H1 (cell line): ENCODE results near the gene ALDH5A1. TPM values are rescaled to one million over a fixed set of nuclear protein-coding genes. Genes with fewer than 3 reads are reported as not detected.

ENCODE experiments used
- CTCF ChIA-PET: fragments of 300-600 bp; sonication (Branson Sonifier 250); formaldehyde crosslinking; loops from one replicate; lab custom pipeline; 2021; ENCODE audit not compliant: partially characterized antibody; lab: Charles Lee
- POLR2A ChIA-PET: fragments of 300-600 bp; sonication (Branson Sonifier 250); formaldehyde crosslinking; loops from one replicate; lab custom pipeline; 2021; ENCODE audit warnings: inconsistent platforms; ENCODE audit not compliant: partially characterized antibody; lab: Charles Lee
- DNase-seq, 2 experiments: peaks; one replicate each; pipeline versions ENCODE4 v3.0.0 to v3.0.0-alpha.2; 2010 to 2022; ENCODE audit warnings: low spot score in 2 of 2, low read depth in 1 of 2, mixed read lengths in 1 of 2
- FAIRE-seq: peaks from 2 replicates; lab custom pipeline; 2011; peaks lifted over from hg19 to GRCh38; lab: Jason Lieb, UNC
- H2AFZ ChIP-seq: 2 replicates; pipeline ENCODE4 v1.8.1; 2012; ENCODE audit warnings: low read length, inconsistent platforms
- H2AK5ac ChIP-seq: 2 replicates; pipeline ENCODE4 v1.6.1; 2013; ENCODE audit warnings: low read depth, low read length
- H2BK120ac ChIP-seq: replicated peaks from 2 replicates; pipeline ENCODE3; 2013; ENCODE audit warnings: low read depth, low read length, inconsistent platforms
- H2BK12ac ChIP-seq: 2 replicates; pipeline ENCODE4 v1.6.1; 2013; ENCODE audit warnings: low read depth, low read length
- H2BK15ac ChIP-seq: 2 replicates; pipeline ENCODE4 v1.6.1; 2013; ENCODE audit warnings: low read length
- H2BK20ac ChIP-seq: 2 replicates; pipeline ENCODE4 v1.6.1; 2013; ENCODE audit warnings: low read length
- H2BK5ac ChIP-seq: 2 replicates; pipeline ENCODE4 v1.6.1; 2013; ENCODE audit warnings: low read depth, low read length
- H3K14ac ChIP-seq: 2 replicates; pipeline ENCODE4 v1.6.1; 2013; ENCODE audit warnings: inconsistent platforms; ENCODE audit not compliant: insufficient read length
- H3K18ac ChIP-seq: 2 replicates; pipeline ENCODE4 v1.6.1; 2013; ENCODE audit warnings: low read length; ENCODE audit errors: extremely low read depth
- H3K23ac ChIP-seq: 2 replicates; pipeline ENCODE4 v1.6.1; 2013; ENCODE audit warnings: inconsistent platforms; ENCODE audit not compliant: insufficient read length
- H3K23me2 ChIP-seq: 2 replicates; pipeline ENCODE4 v1.6.1; 2013; ENCODE audit warnings: low read depth, low read length
- H3K27ac ChIP-seq: 2 replicates; pipeline ENCODE4 v1.6.1; 2011; ENCODE audit warnings: low read depth, low read length, inconsistent platforms
- H3K27me3 ChIP-seq, 4 experiments: replicated peaks in 1 of 4; 1 replicate in 1 of 4; 2 replicates in 3 of 4; pipeline versions ENCODE4 v1.6.1 to v1.8.1; 2011 to 2013; ENCODE audit warnings: low read length in 3 of 4, mild to moderate bottlenecking in 3 of 4, inconsistent platforms in 2 of 4, mixed read lengths in 2 of 4, moderate library complexity in 1 of 4; ENCODE audit not compliant: control insufficient read depth in 3 of 4, insufficient read depth in 3 of 4; ENCODE audit errors: extremely low read depth in 1 of 4
- H3K36me3 ChIP-seq, 4 experiments: 2 replicates each; pipeline versions ENCODE4 v1.6.1 to v1.8.1; 2011 to 2013; ENCODE audit warnings: mild to moderate bottlenecking in 4 of 4, low read length in 3 of 4, moderate library complexity in 2 of 4, control low read depth in 1 of 4, inconsistent platforms in 1 of 4; ENCODE audit not compliant: insufficient read depth in 4 of 4, control insufficient read depth in 2 of 4
- H3K4ac ChIP-seq: replicated peaks from 2 replicates; pipeline ENCODE3; 2013; ENCODE audit warnings: low read length, low read depth, mixed read lengths, inconsistent platforms; ENCODE audit not compliant: insufficient read length
- H3K4me1 ChIP-seq, 4 experiments: replicated peaks in 1 of 4; 1 replicate in 1 of 4; 2 replicates in 3 of 4; pipeline versions ENCODE4 v1.6.1 to v1.8.1; 2011 to 2013; ENCODE audit warnings: low read length in 3 of 4, inconsistent platforms in 2 of 4, mixed read lengths in 1 of 4; ENCODE audit not compliant: insufficient read depth in 4 of 4, control insufficient read depth in 3 of 4
- H3K4me2 ChIP-seq, 2 experiments: 2 replicates each; pipeline versions ENCODE4 v1.6.1 to v1.8.1; 2011 to 2013; ENCODE audit warnings: low read depth in 2 of 2, low read length in 2 of 2, control low read depth in 1 of 2, inconsistent platforms in 1 of 2, mild to moderate bottlenecking in 1 of 2; ENCODE audit not compliant: insufficient read depth in 1 of 2
- H3K4me3 ChIP-seq, 4 experiments: fragments of 200-600, 300-600 bp in 1 of 4; sonication (generic), shearing (Covaris generic), sonication (Bioruptor Twin) in 1 of 4; 2 replicates each; pipeline versions ENCODE4 v1.5.1 to v1.8.1; 2011 to 2016; ENCODE audit warnings: low read length in 4 of 4, low read depth in 3 of 4, control low read depth in 2 of 4, inconsistent platforms in 2 of 4, mild to moderate bottlenecking in 2 of 4, mixed read lengths in 1 of 4, moderate library complexity in 1 of 4; ENCODE audit not compliant: insufficient read depth in 2 of 4; ENCODE audit errors: extremely low read depth in 1 of 4
- H3K56ac ChIP-seq: replicated peaks from 2 replicates; pipeline ENCODE3; 2013; ENCODE audit warnings: low read depth, mild to moderate bottlenecking, mixed read lengths, low read length, inconsistent platforms; ENCODE audit not compliant: insufficient read length
- H3K79me1 ChIP-seq: 2 replicates; pipeline ENCODE4 v1.6.1; 2013; ENCODE audit warnings: low read depth, low read length, control low read depth
- H3K79me2 ChIP-seq, 2 experiments: 2 replicates each; pipeline versions ENCODE4 v1.6.1 to v1.8.1; 2012 to 2013; ENCODE audit warnings: low read length in 2 of 2, mild to moderate bottlenecking in 2 of 2, inconsistent platforms in 1 of 2; ENCODE audit not compliant: insufficient read depth in 2 of 2, control insufficient read depth in 1 of 2
- H3K9ac ChIP-seq, 4 experiments: replicated peaks in 1 of 4; 1 replicate in 1 of 4; 2 replicates in 3 of 4; pipeline versions ENCODE4 v1.6.1 to v1.8.1; 2011 to 2013; ENCODE audit warnings: low read depth in 3 of 4, low read length in 3 of 4, control low read depth in 2 of 4, mild to moderate bottlenecking in 2 of 4, moderate library complexity in 2 of 4, inconsistent platforms in 1 of 4; ENCODE audit errors: extremely low read depth in 1 of 4
- H3K9me3 ChIP-seq, 2 experiments: 2 replicates each; pipeline versions ENCODE4 v1.6.1 to v1.8.1; 2012 to 2013; ENCODE audit warnings: mild to moderate bottlenecking in 2 of 2, moderate library complexity in 2 of 2, control low read depth in 1 of 2, inconsistent platforms in 1 of 2, low read depth in 1 of 2, low read length in 1 of 2, mixed read lengths in 1 of 2; ENCODE audit not compliant: insufficient read depth in 2 of 2
- H4K20me1 ChIP-seq, 2 experiments: replicated peaks in 1 of 2; 2 replicates each; pipeline versions ENCODE3 to v1.8.1; 2011 to 2013; ENCODE audit warnings: inconsistent platforms in 2 of 2, low read length in 2 of 2, mild to moderate bottlenecking in 1 of 2; ENCODE audit not compliant: insufficient read depth in 2 of 2, control insufficient read depth in 1 of 2
- H4K5ac ChIP-seq: 2 replicates; pipeline ENCODE4 v1.6.1; 2013; ENCODE audit warnings: low read length, low read depth, mixed read lengths, inconsistent platforms; ENCODE audit not compliant: insufficient read length
- H4K8ac ChIP-seq: 2 replicates; pipeline ENCODE4 v1.8.0; 2013; ENCODE audit warnings: mild to moderate bottlenecking, moderate library complexity, low read length, inconsistent platforms; ENCODE audit not compliant: insufficient read depth; ENCODE audit errors: extremely low read depth
- H4K91ac ChIP-seq: replicated peaks from 2 replicates; pipeline ENCODE3; 2013; ENCODE audit warnings: low read length, mixed read lengths, inconsistent platforms; ENCODE audit not compliant: insufficient read length
- BCL11A ChIP-seq, 2 experiments: IDR thresholded peaks; one replicate each; pipeline ENCODE4 v1.6.1; 2011; ENCODE audit warnings: low read depth in 2 of 2, low read length in 2 of 2, mild to moderate bottlenecking in 2 of 2
- WGBS, 2 experiments: shearing (Covaris generic) in 1 of 2; methylation state at CpG; one replicate each; pipeline versions ENCODE4 v1.1.6 to v1.1.7; 2013 to 2015; ENCODE audit warnings: low lambda C conversion rate in 2 of 2, mixed read lengths in 2 of 2, inconsistent platforms in 1 of 2, low coverage in 1 of 2, missing lambda C conversion rate in 1 of 2; ENCODE audit not compliant: insufficient replicate concordance in 2 of 2, insufficient coverage in 1 of 2, insufficient read length in 1 of 2; ENCODE audit errors: extremely low coverage in 1 of 2, missing lambda C conversion rate in 1 of 2; 5-methylcytosine and 5-hydroxymethylcytosine counted together
- polyA plus RNA-seq, 7 experiments: library from polyadenylated mRNA; depleted of rRNA in 3 of 7; stranded (reverse) in 5 of 7; unstranded in 2 of 7; fragments of >200 nt in 5 of 7; fragments of 200-250 nt in 2 of 7; gene quantifications; 1 replicate in 5 of 7; 2 replicates in 1 of 7; 4 replicates in 1 of 7; pipeline versions ENCODE4 v1.2.1 to v1.2.3, GENCODE V29; 2011 to 2013; ENCODE audit warnings: missing spikeins in 2 of 7, mixed read lengths in 2 of 7
- total RNA-seq: library from RNA; stranded (reverse); fragmentation: NEBNext Ultra II Directional; extraction: Animal tissue kit (Norgen Biotek cat#: 25700); gene quantifications from 2 replicates; pipeline ENCODE4 v1.2.1, GENCODE V29; 2021

ALDH5A1 gene
- total and polyA plus RNA-seq, 2 of the 8 experiments (the other 6 are each of a cell fraction or from before 2014, with no cell fraction given) = 1.5 to 2.4 TPM

DNA sequence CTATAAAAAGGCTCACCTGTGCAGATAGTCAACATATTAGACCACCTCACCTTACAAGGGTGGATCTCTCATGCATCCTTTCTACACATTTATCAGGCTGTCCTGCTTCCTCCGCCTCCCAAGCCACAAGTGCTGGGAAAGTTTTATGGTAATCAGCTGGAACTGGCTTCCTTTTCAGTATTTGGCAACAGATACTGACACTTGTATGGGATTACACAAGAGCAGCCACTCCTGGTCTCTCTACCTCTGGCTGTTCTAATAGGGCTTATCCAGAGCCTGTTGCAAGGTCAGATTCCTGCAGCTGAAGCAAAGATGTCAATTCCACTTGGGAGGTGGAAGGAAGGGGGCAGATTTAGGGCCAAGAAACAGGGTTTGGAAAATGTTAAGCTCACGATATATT lies 4.9 kb upstream of the ALDH5A1 start:
- H2BK20ac ChIP-seq = no peak overlapping the region
- no peaks in the 10 kb centered on the region for H3K79me1 ChIP-seq
- H2BK5ac ChIP-seq = no peak overlapping the region
- 85% methylated on average over 2 of the region's 2 CpGs; no CpG with 5 or more reads in 1 of the 2 experiments for WGBS, 2 experiments
- peaks cover 5% of the 10 kb centered on the region; the same call in 1 of the 2 replicates for H3K23me2 ChIP-seq
- ChIA-PET CTCF (interaction anchor here (0.7 to 1.6 kb wide), 7 partner anchors 8 to 308 kb away, joined by 3 to 6 read pairs (median 3); no protein-coding TSS in a partner anchor), POLR2A (no interaction called here)
- H3K56ac ChIP-seq = no peak overlapping the region
- H3K4me3 ChIP-seq = no peak overlapping the region
- no peak overlapping the region for H2BK12ac ChIP-seq
- H3K9me3 ChIP-seq = no peaks in the 10 kb centered on the region
- H4K8ac ChIP-seq = no peak overlapping the region
- no peak overlapping the region for H4K91ac ChIP-seq
- H3K4me1 ChIP-seq = peaks cover 0 to 7% (median 1%) of the 10 kb centered on the region in 4 experiments; a peak in 2 of 7 replicates
- H3K18ac ChIP-seq = no peak overlapping the region
- H4K20me1 ChIP-seq = no peaks in the 10 kb centered on the region
- no peak overlapping the region for H3K9ac ChIP-seq
- H2AK5ac ChIP-seq = no peak overlapping the region
- H2BK120ac ChIP-seq = no peak overlapping the region
- no peak overlapping the region for H3K4ac ChIP-seq
- no peak overlapping the region for H3K4me2 ChIP-seq
- DNase-seq (no peak), FAIRE-seq (no peak)
- no peak overlapping the region for H3K14ac ChIP-seq
- no peaks in the 10 kb centered on the region for H3K36me3 ChIP-seq
- TF ChIP-seq BCL11A (IDR thresholded peaks at IDR 0.05; ENCODE audit: low read depth in 2 of 2, low read length in 2 of 2) = no peak
- no peak overlapping the region for H3K27ac ChIP-seq
- peaks cover 0 to 15% (median 6%) of the 10 kb centered on the region in 4 experiments; a peak in 5 of 7 replicates for H3K27me3 ChIP-seq
- H3K23ac ChIP-seq = no peak overlapping the region
- H2BK15ac ChIP-seq = no peak overlapping the region
- no peak overlapping the region for H2AFZ ChIP-seq
- no peak overlapping the region for H4K5ac ChIP-seq
- H3K79me2 ChIP-seq = no peaks in the 10 kb centered on the region
